Measurements from ENCODE around the gene MAP3K9. TPM values are rescaled to one million over a fixed set of nuclear protein-coding genes. Genes with fewer than 3 reads are reported as not detected.

The MAP3K9 gene
- total and polyA plus RNA-seq, 8 donors, result 2.1 to 7.6 (median 4.9) TPM

- 70 to 72% methylated on average over 5 of the region's 5 CpGs for WGBS, 2 donors
- Histone ChIP-seq H3K27me3 (no peaks in the 10 kb centered on the region), H3K27ac (no peak overlapping the region), H3K4me3 (no peak overlapping the region), H3K36me3 (no peaks in the 10 kb centered on the region), H3K4me1 (no peaks in the 10 kb centered on the region), H3K9me3 (no peaks in the 10 kb centered on the region)
- intact Hi-C loops (cut with DNase I), result no loop called here
- TF ChIP-seq, protein P1, sequence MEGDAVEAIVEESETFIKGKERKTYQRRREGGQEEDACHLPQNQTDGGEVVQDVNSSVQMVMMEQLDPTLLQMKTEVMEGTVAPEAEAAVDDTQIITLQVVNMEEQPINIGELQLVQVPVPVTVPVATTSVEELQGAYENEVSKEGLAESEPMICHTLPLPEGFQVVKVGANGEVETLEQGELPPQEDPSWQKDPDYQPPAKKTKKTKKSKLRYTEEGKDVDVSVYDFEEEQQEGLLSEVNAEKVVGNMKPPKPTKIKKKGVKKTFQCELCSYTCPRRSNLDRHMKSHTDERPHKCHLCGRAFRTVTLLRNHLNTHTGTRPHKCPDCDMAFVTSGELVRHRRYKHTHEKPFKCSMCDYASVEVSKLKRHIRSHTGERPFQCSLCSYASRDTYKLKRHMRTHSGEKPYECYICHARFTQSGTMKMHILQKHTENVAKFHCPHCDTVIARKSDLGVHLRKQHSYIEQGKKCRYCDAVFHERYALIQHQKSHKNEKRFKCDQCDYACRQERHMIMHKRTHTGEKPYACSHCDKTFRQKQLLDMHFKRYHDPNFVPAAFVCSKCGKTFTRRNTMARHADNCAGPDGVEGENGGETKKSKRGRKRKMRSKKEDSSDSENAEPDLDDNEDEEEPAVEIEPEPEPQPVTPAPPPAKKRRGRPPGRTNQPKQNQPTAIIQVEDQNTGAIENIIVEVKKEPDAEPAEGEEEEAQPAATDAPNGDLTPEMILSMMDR (IDR thresholded peaks at IDR 0.05), result no peak
- ATAC-seq, result no peak
- no peak for FAIRE-seq
- no peak for DNase-seq
These were observed 109.7 kb downstream of the MAP3K9 start for GRCh38 chr14:70699646-70700045.

DNA sequence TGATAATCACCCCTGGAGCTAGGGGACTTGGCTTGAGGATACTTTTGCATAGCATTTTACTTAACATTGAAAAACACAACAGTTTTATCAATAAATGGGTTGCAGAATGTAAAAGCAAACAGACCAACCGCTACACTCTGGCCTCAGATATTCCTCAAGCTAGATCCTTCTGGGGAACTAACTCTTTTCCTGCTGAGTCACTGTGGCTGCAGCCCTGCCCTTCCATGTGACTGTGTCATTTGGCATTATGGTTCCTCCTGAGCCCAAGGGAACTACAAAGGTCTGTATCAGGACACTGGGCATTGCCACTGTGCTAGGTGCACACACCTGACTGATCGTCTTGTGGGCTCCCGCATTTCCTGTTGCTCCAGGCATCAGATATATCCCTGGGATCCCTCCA is 111.0 kb downstream of the MAP3K9 start:
- Histone ChIP-seq H3K4me1 (no peaks in the 10 kb centered on the region), H3K4me3 (no peak overlapping the region), H3K9me3 (no peaks in the 10 kb centered on the region), H3K36me3 (no peaks in the 10 kb centered on the region), H3K27me3 (no peaks in the 10 kb centered on the region), H3K27ac (no peak overlapping the region)
- FAIRE-seq (no peak), DNase-seq (peak in 2 of 6 donors; percentile 16 to 33), ATAC-seq (peak in 3 of 4 donors; percentile 47 to 90 (median 90))
- intact Hi-C loops (cut with DNase I), result no loop called here
- 65 to 74% methylated on average over 3 of the region's 3 CpGs for WGBS, 2 donors
- TF ChIP-seq, protein P1 (IDR thresholded peaks at IDR 0.05), result no peak

- ATAC-seq, result peak in 1 of 4 donors; percentile 36
- H3K36me3 ChIP-seq, result no peaks in the 10 kb centered on the region
- WGBS, 2 donors, result 67 to 88% methylated on average over 2 of the region's 2 CpGs
- intact Hi-C loops (cut with DNase I), result no loop called here
- TF ChIP-seq, protein P1 (IDR thresholded peaks at IDR 0.05), result no peak
- no peaks in the 10 kb centered on the region for H3K27me3 ChIP-seq
- H3K4me1 ChIP-seq, result no peaks in the 10 kb centered on the region
- DNase-seq, result no peak
- no peak overlapping the region for H3K27ac ChIP-seq
- FAIRE-seq, result no peak
- no peak overlapping the region for H3K4me3 ChIP-seq
- H3K9me3 ChIP-seq, result no peaks in the 10 kb centered on the region
These were observed 111.6 kb downstream of the MAP3K9 start for GRCh38 chr14:70697701-70698100.

GRCh38 chr14:70696026-70696425 is 113.3 kb downstream of the MAP3K9 start:
- intact Hi-C loops (cut with DNase I), result no loop called here
- no peak for DNase-seq
- H3K36me3 ChIP-seq, result no peaks in the 10 kb centered on the region
- no peak overlapping the region for H3K4me3 ChIP-seq
- ATAC-seq, result no peak
- no peak overlapping the region for H3K27ac ChIP-seq
- no peaks in the 10 kb centered on the region for H3K9me3 ChIP-seq
- H3K4me1 ChIP-seq, result no peaks in the 10 kb centered on the region
- 44 to 54% methylated on average over 2 of the region's 2 CpGs for WGBS, 2 donors
- no peaks in the 10 kb centered on the region for H3K27me3 ChIP-seq
- TF ChIP-seq, protein P1 (IDR thresholded peaks at IDR 0.05), result no peak
- no peak for FAIRE-seq

- DNase-seq (no peak), ATAC-seq (peak in 2 of 4 donors; percentile 54 to 67), FAIRE-seq (no peak)
- 87% methylated on average over 10 of the region's 10 CpGs for WGBS, 2 donors
- no peaks in the 10 kb centered on the region for H3K36me3 ChIP-seq
- H3K9me3 ChIP-seq, result no peaks in the 10 kb centered on the region
- TF ChIP-seq, protein P1 (IDR thresholded peaks at IDR 0.05), result no peak
- H3K27ac ChIP-seq, result no peak overlapping the region
- intact Hi-C loops (cut with DNase I), result no loop called here
- H3K27me3 ChIP-seq, result no peaks in the 10 kb centered on the region
- H3K4me3 ChIP-seq, result no peak overlapping the region
- H3K4me1 ChIP-seq, result no peaks in the 10 kb centered on the region
These were observed 117.1 kb downstream of the MAP3K9 start for GRCh38 chr14:70692210-70692609.

Measured in pancreas (tissue), 10 donors.